Superior temporal gyrus (tissue), 1 donor: Measurements from ENCODE around the gene RNASEH2B.
A peak's percentile ranks its signal among the peaks of the same experiment; 100 is the strongest.

Experiments
- DNase-seq: peaks from one replicate; pipeline ENCODE4 v3.0.0-alpha.2; 2016; ENCODE audit errors: extremely low spot score

Gene RNASEH2B

GRCh38 chr13:50995854-50996253 is 86.3 kb downstream of the RNASEH2B start:
- DNase-seq: no peak

DNA sequence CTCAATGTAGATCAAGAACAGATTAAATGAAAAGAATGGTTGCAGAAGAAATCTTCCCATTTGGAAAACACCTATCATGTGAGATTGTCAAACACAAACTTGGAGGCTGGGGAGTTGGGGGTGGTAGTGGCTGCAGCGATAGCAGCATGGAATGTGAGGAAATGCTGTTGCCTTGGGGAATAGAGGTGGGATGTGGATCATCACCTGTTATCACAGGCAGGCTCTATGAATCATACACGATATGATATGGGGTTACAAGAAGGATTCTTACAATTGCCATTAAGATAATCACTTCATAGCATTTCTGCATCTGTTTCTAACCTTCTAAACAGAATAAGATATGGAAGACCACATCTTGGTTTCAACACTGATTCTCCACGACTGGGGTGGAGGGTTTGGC is 88.7 kb downstream of the RNASEH2B start:
- no peak for DNase-seq

DNA sequence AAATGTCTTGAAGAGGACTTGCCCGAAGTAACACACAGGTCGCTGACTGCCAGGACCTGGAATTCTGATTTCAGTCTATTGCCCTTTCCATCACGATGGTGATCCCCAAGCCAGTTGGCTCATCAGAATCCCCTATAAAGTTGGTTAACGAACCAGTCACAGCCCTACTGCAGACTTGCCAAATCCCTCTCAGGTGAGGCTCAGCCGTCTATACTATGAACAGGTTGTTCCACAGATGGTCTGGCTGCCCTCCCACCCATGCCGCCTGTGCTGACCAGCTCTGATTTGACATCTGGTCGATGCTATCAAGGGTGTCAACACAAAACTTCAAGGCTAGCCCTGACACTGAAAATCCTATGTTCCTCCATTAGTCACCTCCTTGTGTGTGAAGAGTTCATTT is 90.0 kb downstream of the RNASEH2B start:
- no peak for DNase-seq

DNA sequence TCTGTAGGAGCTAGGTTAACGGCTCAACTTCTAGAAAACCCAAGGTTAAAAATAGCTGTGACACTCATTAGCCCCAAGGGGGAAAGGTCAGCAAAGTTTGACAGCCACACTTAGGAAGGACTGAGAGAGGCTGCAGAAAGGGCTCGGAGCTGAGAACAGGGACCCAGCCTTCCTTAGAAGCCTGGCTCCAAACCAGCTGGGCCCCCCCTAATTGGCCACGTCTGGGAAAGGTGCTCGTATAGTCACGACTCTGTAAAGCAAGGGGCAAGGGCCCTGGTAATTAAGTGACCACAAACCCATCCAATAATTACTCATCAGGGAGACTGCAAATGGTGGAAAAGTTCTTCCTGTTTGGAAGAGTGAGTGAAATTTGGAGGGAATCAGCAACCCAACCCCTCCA is 90.5 kb downstream of the RNASEH2B start:
- no peak for DNase-seq

DNA sequence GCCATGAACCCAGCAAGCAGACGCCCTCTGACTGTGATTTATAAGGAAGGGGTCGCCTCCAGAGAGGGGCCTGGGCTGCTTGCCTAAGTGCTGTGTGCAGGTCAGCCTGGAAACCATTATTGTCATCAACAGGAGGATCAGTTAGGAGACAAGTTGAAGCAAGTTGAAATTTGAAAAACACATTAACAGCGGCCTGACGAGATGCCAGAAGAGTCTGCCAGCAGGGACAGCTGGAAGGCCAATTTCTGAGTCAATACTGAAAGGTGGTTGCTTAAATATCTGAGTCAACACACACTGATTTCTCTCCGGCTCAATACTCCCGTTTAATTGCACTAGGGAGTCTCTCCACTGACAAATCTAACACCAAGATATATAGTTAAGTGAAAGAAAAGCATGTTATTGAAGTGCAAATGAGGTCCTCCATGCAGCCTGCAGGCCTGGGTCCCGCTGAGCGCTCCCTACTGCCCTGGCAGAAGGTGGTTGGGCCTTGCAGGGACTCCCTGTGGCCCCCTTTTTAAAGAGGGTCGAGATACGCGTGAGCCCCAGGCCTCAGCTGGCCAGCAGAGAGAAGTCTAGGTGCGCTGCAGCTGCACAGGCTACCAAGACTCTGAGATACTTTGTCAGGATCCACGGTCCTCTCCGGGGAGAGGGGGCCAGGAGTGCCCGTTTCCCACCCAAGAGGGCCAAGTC is 91.1 kb downstream of the RNASEH2B start:
- DNase-seq: peak; percentile 27

DNA sequence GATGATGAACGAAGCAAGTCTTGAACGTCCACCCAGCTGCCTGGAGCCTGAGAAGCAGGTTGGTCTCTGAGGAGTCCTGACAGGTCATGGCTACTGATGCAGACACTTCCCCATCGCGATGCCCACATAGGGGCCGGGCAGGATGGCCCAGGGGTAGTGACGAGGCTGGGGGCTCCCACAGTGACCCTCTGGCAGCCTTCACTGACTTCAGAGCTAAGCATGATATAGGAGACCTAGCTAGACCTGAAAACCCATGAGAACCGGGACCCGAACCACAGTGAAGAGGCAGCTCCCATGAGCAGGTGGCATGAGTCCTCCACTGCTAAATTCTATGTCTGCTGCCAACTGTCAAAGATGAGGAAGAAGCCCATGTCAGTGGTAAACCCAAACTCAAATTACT is 91.7 kb downstream of the RNASEH2B start:
- DNase-seq: no peak

DNA sequence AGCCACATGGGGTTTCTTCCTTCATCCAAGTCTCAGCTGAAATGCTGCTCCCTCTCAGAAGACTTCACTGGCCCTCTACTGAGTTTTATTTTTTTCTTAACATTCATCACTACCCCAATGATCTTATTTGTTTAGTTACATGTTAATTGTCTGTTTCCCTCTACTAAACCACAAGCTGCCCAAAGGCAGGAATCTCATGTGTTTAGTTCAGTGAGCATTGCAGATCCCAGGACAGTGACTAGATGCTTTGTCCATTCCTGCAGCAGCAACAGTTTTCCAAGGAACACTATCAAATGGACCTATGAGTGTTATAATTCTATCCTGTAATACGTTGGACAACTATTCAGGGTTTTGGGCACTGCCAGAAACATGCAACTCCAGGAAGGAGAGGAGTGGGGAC is 93.1 kb downstream of the RNASEH2B start:
- no peak for DNase-seq

- no peak for DNase-seq
Measured at GRCh38 chr13:51003642-51004041, 94.1 kb downstream of the RNASEH2B start.

- no peak for DNase-seq
Measured at GRCh38 chr13:51004111-51004865, 94.7 kb downstream of the RNASEH2B start.

- DNase-seq: no peak
Measured at GRCh38 chr13:51004918-51005460, 95.4 kb downstream of the RNASEH2B start.

DNA sequence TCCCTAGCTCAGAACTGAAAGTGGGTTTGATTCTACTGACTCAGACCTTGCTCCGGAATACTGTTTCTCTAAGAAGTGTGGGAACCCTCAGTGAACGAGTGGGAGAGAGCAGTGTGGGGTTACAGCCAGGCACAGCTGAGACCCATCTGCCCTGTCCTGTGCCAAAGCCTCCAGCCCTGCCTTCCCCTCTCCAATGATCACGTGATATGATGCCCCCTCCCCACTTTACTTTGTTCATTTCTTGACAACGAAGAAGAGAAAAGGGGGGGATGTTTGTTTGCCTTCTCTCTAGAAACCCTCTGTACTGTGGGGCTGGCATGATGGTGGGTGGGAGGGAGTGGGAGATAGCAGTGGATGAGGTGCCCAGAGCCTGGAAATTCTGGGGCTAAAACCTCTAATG is 96.0 kb downstream of the RNASEH2B start:
- DNase-seq: no peak
